ENCODE measurements around the gene AMPD3.

Gene AMPD3

GRCh38 chr11:10478066-10478465 lies 23.0 kb downstream of the AMPD3 start:
- Histone ChIP-seq H3K27ac (ENCODE audit: low read depth in 2 of 2, low read length in 2 of 2) (no peak overlapping the region), H3K4me3 (ENCODE audit: low read length in 2 of 2) (no peak overlapping the region), H3K9me3 (ENCODE audit: control insufficient read depth in 2 of 2, low read length in 2 of 2) (no peaks in the 10 kb centered on the region), H3K4me1 (ENCODE audit: control insufficient read depth in 2 of 2, insufficient read depth in 2 of 2, low read length in 2 of 2) (no peaks in the 10 kb centered on the region), H3K36me3 (ENCODE audit: control insufficient read depth in 2 of 2, insufficient read depth in 2 of 2, low read length in 2 of 2) (peaks cover 4 to 9% of the 10 kb centered on the region in 2 donors), H3K9ac (ENCODE audit: low read depth in 1 of 2, low read length in 2 of 2) (no peak overlapping the region), H3K27me3 (ENCODE audit: control insufficient read depth in 2 of 2, insufficient read depth in 2 of 2, low read length in 2 of 2) (no peaks in the 10 kb centered on the region)

GRCh38 chr11:10478574-10479550 lies 23.8 kb downstream of the AMPD3 start:
- peaks cover 4 to 12% of the 10 kb centered on the region in 2 donors for H3K36me3 ChIP-seq (ENCODE audit: control insufficient read depth in 2 of 2, insufficient read depth in 2 of 2, low read length in 2 of 2)
- no peaks in the 10 kb centered on the region for H3K27me3 ChIP-seq (ENCODE audit: control insufficient read depth in 2 of 2, insufficient read depth in 2 of 2, low read length in 2 of 2)
- H3K9ac ChIP-seq (ENCODE audit: low read depth in 1 of 2, low read length in 2 of 2): no peak overlapping the region
- H3K4me3 ChIP-seq (ENCODE audit: low read length in 2 of 2): no peak overlapping the region
- no peak overlapping the region for H3K27ac ChIP-seq (ENCODE audit: low read depth in 2 of 2, low read length in 2 of 2)
- no peaks in the 10 kb centered on the region for H3K9me3 ChIP-seq (ENCODE audit: control insufficient read depth in 2 of 2, low read length in 2 of 2)
- H3K4me1 ChIP-seq (ENCODE audit: control insufficient read depth in 2 of 2, insufficient read depth in 2 of 2, low read length in 2 of 2): no peaks in the 10 kb centered on the region

DNA sequence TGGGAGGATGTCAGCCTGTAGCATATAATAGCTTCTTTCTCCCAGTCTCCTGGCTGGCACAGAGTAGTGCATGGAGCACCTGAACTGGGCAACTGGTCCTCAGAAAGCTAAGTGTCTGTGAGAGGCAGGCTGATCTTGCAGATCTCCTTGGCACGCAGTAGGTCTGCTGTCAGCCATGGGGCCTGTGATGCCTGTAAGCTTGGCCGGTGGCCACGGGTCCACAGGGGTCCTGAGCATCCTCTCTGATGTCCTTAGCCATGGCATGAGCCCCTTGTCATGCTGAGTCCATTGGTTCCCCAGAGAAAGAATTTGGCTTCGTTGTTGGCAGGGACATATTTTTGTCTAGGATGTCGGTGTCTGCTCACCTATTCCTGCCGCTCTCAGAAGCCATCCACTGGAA lies 25.0 kb downstream of the AMPD3 start:
- H3K27me3 ChIP-seq (ENCODE audit: control insufficient read depth in 2 of 2, insufficient read depth in 2 of 2, low read length in 2 of 2): no peaks in the 10 kb centered on the region
- H3K4me3 ChIP-seq (ENCODE audit: low read length in 2 of 2): no peak overlapping the region
- H3K9me3 ChIP-seq (ENCODE audit: control insufficient read depth in 2 of 2, low read length in 2 of 2): no peaks in the 10 kb centered on the region
- no peak overlapping the region for H3K27ac ChIP-seq (ENCODE audit: low read depth in 2 of 2, low read length in 2 of 2)
- H3K36me3 ChIP-seq (ENCODE audit: control insufficient read depth in 2 of 2, insufficient read depth in 2 of 2, low read length in 2 of 2): peaks cover 4 to 12% of the 10 kb centered on the region in 2 donors
- H3K9ac ChIP-seq (ENCODE audit: low read depth in 1 of 2, low read length in 2 of 2): no peak overlapping the region
- no peaks in the 10 kb centered on the region for H3K4me1 ChIP-seq (ENCODE audit: control insufficient read depth in 2 of 2, insufficient read depth in 2 of 2, low read length in 2 of 2)

- H3K27me3 ChIP-seq (ENCODE audit: control insufficient read depth in 2 of 2, insufficient read depth in 2 of 2, low read length in 2 of 2): no peaks in the 10 kb centered on the region
- H3K9ac ChIP-seq (ENCODE audit: low read depth in 1 of 2, low read length in 2 of 2): no peak overlapping the region
- no peaks in the 10 kb centered on the region for H3K4me1 ChIP-seq (ENCODE audit: control insufficient read depth in 2 of 2, insufficient read depth in 2 of 2, low read length in 2 of 2)
- H3K27ac ChIP-seq (ENCODE audit: low read depth in 2 of 2, low read length in 2 of 2): no peak overlapping the region
- no peaks in the 10 kb centered on the region for H3K9me3 ChIP-seq (ENCODE audit: control insufficient read depth in 2 of 2, low read length in 2 of 2)
- H3K4me3 ChIP-seq (ENCODE audit: low read length in 2 of 2): no peak overlapping the region
- H3K36me3 ChIP-seq (ENCODE audit: control insufficient read depth in 2 of 2, insufficient read depth in 2 of 2, low read length in 2 of 2): peaks cover 7 to 16% of the 10 kb centered on the region in 2 donors
Measured at GRCh38 chr11:10480760-10481159, 25.7 kb downstream of the AMPD3 start.

GRCh38 chr11:10481560-10482349 lies 26.7 kb downstream of the AMPD3 start:
- Histone ChIP-seq H3K4me1 (ENCODE audit: control insufficient read depth in 2 of 2, insufficient read depth in 2 of 2, low read length in 2 of 2) (no peaks in the 10 kb centered on the region), H3K9me3 (ENCODE audit: control insufficient read depth in 2 of 2, low read length in 2 of 2) (no peaks in the 10 kb centered on the region), H3K36me3 (ENCODE audit: control insufficient read depth in 2 of 2, insufficient read depth in 2 of 2, low read length in 2 of 2) (peaks cover 16 to 18% of the 10 kb centered on the region in 2 donors), H3K9ac (ENCODE audit: low read depth in 1 of 2, low read length in 2 of 2) (no peak overlapping the region), H3K27ac (ENCODE audit: low read depth in 2 of 2, low read length in 2 of 2) (no peak overlapping the region), H3K4me3 (ENCODE audit: low read length in 2 of 2) (no peak overlapping the region), H3K27me3 (ENCODE audit: control insufficient read depth in 2 of 2, insufficient read depth in 2 of 2, low read length in 2 of 2) (no peaks in the 10 kb centered on the region)

- no peaks in the 10 kb centered on the region for H3K9me3 ChIP-seq (ENCODE audit: control insufficient read depth in 2 of 2, low read length in 2 of 2)
- no peak overlapping the region for H3K9ac ChIP-seq (ENCODE audit: low read depth in 1 of 2, low read length in 2 of 2)
- peaks cover 3% of the 10 kb centered on the region in 2 donors for H3K4me1 ChIP-seq (ENCODE audit: control insufficient read depth in 2 of 2, insufficient read depth in 2 of 2, low read length in 2 of 2)
- no peak overlapping the region for H3K4me3 ChIP-seq (ENCODE audit: low read length in 2 of 2)
- H3K36me3 ChIP-seq (ENCODE audit: control insufficient read depth in 2 of 2, insufficient read depth in 2 of 2, low read length in 2 of 2): peaks cover 19 to 20% of the 10 kb centered on the region in 2 donors
- H3K27me3 ChIP-seq (ENCODE audit: control insufficient read depth in 2 of 2, insufficient read depth in 2 of 2, low read length in 2 of 2): no peaks in the 10 kb centered on the region
- H3K27ac ChIP-seq (ENCODE audit: low read depth in 2 of 2, low read length in 2 of 2): no peak overlapping the region
Measured at GRCh38 chr11:10483174-10483573, 28.1 kb downstream of the AMPD3 start.

- H3K9me3 ChIP-seq (ENCODE audit: control insufficient read depth in 2 of 2, low read length in 2 of 2): no peaks in the 10 kb centered on the region
- H3K4me3 ChIP-seq (ENCODE audit: low read length in 2 of 2): no peak overlapping the region
- H3K27me3 ChIP-seq (ENCODE audit: control insufficient read depth in 2 of 2, insufficient read depth in 2 of 2, low read length in 2 of 2): no peaks in the 10 kb centered on the region
- H3K9ac ChIP-seq (ENCODE audit: low read depth in 1 of 2, low read length in 2 of 2): no peak overlapping the region
- no peak overlapping the region for H3K27ac ChIP-seq (ENCODE audit: low read depth in 2 of 2, low read length in 2 of 2)
- peaks cover 17 to 23% of the 10 kb centered on the region in 2 donors for H3K36me3 ChIP-seq (ENCODE audit: control insufficient read depth in 2 of 2, insufficient read depth in 2 of 2, low read length in 2 of 2)
- H3K4me1 ChIP-seq (ENCODE audit: control insufficient read depth in 2 of 2, insufficient read depth in 2 of 2, low read length in 2 of 2): peaks cover 6 to 7% of the 10 kb centered on the region in 2 donors
Measured at GRCh38 chr11:10483584-10483983, 28.5 kb downstream of the AMPD3 start.

DNA sequence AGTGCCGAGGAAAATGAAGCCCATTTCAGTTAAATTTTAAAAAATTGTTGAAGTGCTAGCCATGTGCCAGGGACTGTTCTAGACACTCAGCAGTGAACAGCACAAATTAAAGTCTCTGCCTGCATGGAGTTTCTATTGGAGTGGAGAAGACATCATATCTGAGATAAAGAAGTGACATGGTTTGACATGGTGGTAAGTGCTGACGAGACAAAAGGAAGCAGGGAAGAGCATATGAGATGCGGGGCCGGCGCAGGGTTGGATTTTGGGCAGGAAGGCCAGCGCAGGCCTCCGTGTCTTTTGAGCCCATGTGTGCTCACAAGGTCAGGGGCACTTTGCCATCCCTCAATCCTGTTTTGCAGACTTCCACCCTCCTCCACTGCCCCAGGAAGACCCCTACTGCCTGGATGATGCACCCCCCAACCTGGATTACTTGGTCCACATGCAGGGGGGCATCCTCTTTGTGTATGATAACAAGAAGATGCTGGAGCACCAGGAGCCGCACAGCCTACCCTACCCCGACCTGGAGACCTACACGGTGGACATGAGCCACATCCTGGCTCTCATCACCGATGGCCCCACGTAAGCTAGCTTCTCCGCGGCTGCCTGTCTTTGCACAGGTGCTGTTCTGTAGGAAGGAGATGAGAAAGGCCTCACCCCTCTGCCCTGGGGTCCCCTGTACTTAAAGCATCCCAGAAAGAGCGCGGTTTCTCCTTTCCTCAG lies 29.6 kb downstream of the AMPD3 start:
- Histone ChIP-seq H3K27me3 (ENCODE audit: control insufficient read depth in 2 of 2, insufficient read depth in 2 of 2, low read length in 2 of 2) (no peaks in the 10 kb centered on the region), H3K4me3 (ENCODE audit: low read length in 2 of 2) (no peak overlapping the region), H3K9ac (ENCODE audit: low read depth in 1 of 2, low read length in 2 of 2) (no peak overlapping the region), H3K4me1 (ENCODE audit: control insufficient read depth in 2 of 2, insufficient read depth in 2 of 2, low read length in 2 of 2) (peaks cover 12 to 14% of the 10 kb centered on the region in 2 donors), H3K9me3 (ENCODE audit: control insufficient read depth in 2 of 2, low read length in 2 of 2) (no peaks in the 10 kb centered on the region), H3K27ac (ENCODE audit: low read depth in 2 of 2, low read length in 2 of 2) (no peak overlapping the region), H3K36me3 (ENCODE audit: control insufficient read depth in 2 of 2, insufficient read depth in 2 of 2, low read length in 2 of 2) (peaks cover 15 to 22% of the 10 kb centered on the region in 2 donors)

GRCh38 chr11:10485646-10486045 lies 30.6 kb downstream of the AMPD3 start:
- Histone ChIP-seq H3K9me3 (ENCODE audit: control insufficient read depth in 2 of 2, low read length in 2 of 2) (no peaks in the 10 kb centered on the region), H3K9ac (ENCODE audit: low read depth in 1 of 2, low read length in 2 of 2) (no peak overlapping the region), H3K4me1 (ENCODE audit: control insufficient read depth in 2 of 2, insufficient read depth in 2 of 2, low read length in 2 of 2) (peaks cover 12 to 18% of the 10 kb centered on the region in 2 donors), H3K27me3 (ENCODE audit: control insufficient read depth in 2 of 2, insufficient read depth in 2 of 2, low read length in 2 of 2) (no peaks in the 10 kb centered on the region), H3K27ac (ENCODE audit: low read depth in 2 of 2, low read length in 2 of 2) (no peak overlapping the region), H3K36me3 (ENCODE audit: control insufficient read depth in 2 of 2, insufficient read depth in 2 of 2, low read length in 2 of 2) (peaks cover 15 to 19% of the 10 kb centered on the region in 2 donors), H3K4me3 (ENCODE audit: low read length in 2 of 2) (no peak overlapping the region)
